ENCODE measurements around the gene CENPS. TPM values are rescaled to one million over a fixed set of nuclear protein-coding genes. Genes with fewer than 3 reads are reported as not detected.
"Not testable (repeated sequence)": the region's sequence is repeated elsewhere in the genome, so short reads cannot be mapped to it uniquely, and the experiment has no call there.

CENPS gene
- total RNA-seq, 1 donor, result 17.4 TPM

- H3K4me2 ChIP-seq (ENCODE audit: insufficient read depth, low read length), result no peak overlapping the region
- H3K79me2 ChIP-seq (ENCODE audit: insufficient read depth, low read length), result peaks cover 30% of the 10 kb centered on the region
- H3K27me3 ChIP-seq (ENCODE audit: insufficient read depth, low read length), result no peaks in the 10 kb centered on the region
- peak overlapping the region; percentile 91 for H3K27ac ChIP-seq (ENCODE audit: low read depth, low read length)
- H4K20me1 ChIP-seq (ENCODE audit: insufficient read depth, low read length), result peaks cover 7% of the 10 kb centered on the region
- no peak overlapping the region for H3K4me3 ChIP-seq (ENCODE audit: insufficient read depth, low read length)
- no peak overlapping the region for H2AFZ ChIP-seq (ENCODE audit: low read length)
- H3K36me3 ChIP-seq (ENCODE audit: insufficient read depth, low read length), result peaks cover 43% of the 10 kb centered on the region
- no peak for DNase-seq (ENCODE audit: insufficient read length, low spot score, missing footprints)
- no peaks in the 10 kb centered on the region for H3K9me3 ChIP-seq (ENCODE audit: low read depth, low read length)
- no peak for TF ChIP-seq CTCF (IDR thresholded peaks at IDR 0.05; ENCODE audit: extremely low read depth, low read depth, low read length)
- peaks cover 29% of the 10 kb centered on the region for H3K4me1 ChIP-seq (ENCODE audit: insufficient read depth, low read length)
These were observed 27.4 kb upstream of the CENPS start for GRCh38 chr1:10402729-10403274.

GRCh38 chr1:10407201-10407600 lies 23.0 kb upstream of the CENPS start:
- no peak overlapping the region for H3K27ac ChIP-seq (ENCODE audit: low read depth, low read length)
- H3K4me3 ChIP-seq (ENCODE audit: insufficient read depth, low read length), result no peak overlapping the region
- peaks cover 2% of the 10 kb centered on the region for H4K20me1 ChIP-seq (ENCODE audit: insufficient read depth, low read length)
- H3K9me3 ChIP-seq (ENCODE audit: low read depth, low read length), result no peaks in the 10 kb centered on the region
- DNase-seq (ENCODE audit: insufficient read length, low spot score, missing footprints), result no peak
- no peaks in the 10 kb centered on the region for H3K27me3 ChIP-seq (ENCODE audit: insufficient read depth, low read length)
- no peak overlapping the region for H2AFZ ChIP-seq (ENCODE audit: low read length)
- peaks cover 4% of the 10 kb centered on the region for H3K79me2 ChIP-seq (ENCODE audit: insufficient read depth, low read length)
- H3K4me1 ChIP-seq (ENCODE audit: insufficient read depth, low read length), result peaks cover 15% of the 10 kb centered on the region
- H3K4me2 ChIP-seq (ENCODE audit: insufficient read depth, low read length), result no peak overlapping the region
- no peak for TF ChIP-seq CTCF (IDR thresholded peaks at IDR 0.05; ENCODE audit: extremely low read depth, low read depth, low read length)
- peaks cover 83% of the 10 kb centered on the region for H3K36me3 ChIP-seq (ENCODE audit: insufficient read depth, low read length)

- Histone ChIP-seq H3K9me3 (ENCODE audit: low read depth, low read length) (no peaks in the 10 kb centered on the region), H3K36me3 (ENCODE audit: insufficient read depth, low read length) (peaks cover 86% of the 10 kb centered on the region), H2AFZ (ENCODE audit: low read length) (peak overlapping the region; percentile 4), H3K79me2 (ENCODE audit: insufficient read depth, low read length) (no peaks in the 10 kb centered on the region), H4K20me1 (ENCODE audit: insufficient read depth, low read length) (peaks cover 6% of the 10 kb centered on the region), H3K27me3 (ENCODE audit: insufficient read depth, low read length) (no peaks in the 10 kb centered on the region), H3K4me2 (ENCODE audit: insufficient read depth, low read length) (no peak overlapping the region), H3K4me1 (ENCODE audit: insufficient read depth, low read length) (peaks cover 4% of the 10 kb centered on the region), H3K27ac (ENCODE audit: low read depth, low read length) (peak overlapping the region; percentile 10), H3K4me3 (ENCODE audit: insufficient read depth, low read length) (no peak overlapping the region)
- no peak for TF ChIP-seq CTCF (IDR thresholded peaks at IDR 0.05; ENCODE audit: extremely low read depth, low read depth, low read length)
- no peak for DNase-seq (ENCODE audit: insufficient read length, low spot score, missing footprints)
These were observed 14.9 kb upstream of the CENPS start for GRCh38 chr1:10415211-10415930.

- H4K20me1 ChIP-seq (ENCODE audit: insufficient read depth, low read length); H3K4me3 ChIP-seq (ENCODE audit: insufficient read depth, low read length); DNase-seq (ENCODE audit: insufficient read length, low spot score, missing footprints); H3K4me1 ChIP-seq (ENCODE audit: insufficient read depth, low read length); H3K27me3 ChIP-seq (ENCODE audit: insufficient read depth, low read length); H3K4me2 ChIP-seq (ENCODE audit: insufficient read depth, low read length); H3K9me3 ChIP-seq (ENCODE audit: low read depth, low read length); H2AFZ ChIP-seq (ENCODE audit: low read length); H3K79me2 ChIP-seq (ENCODE audit: insufficient read depth, low read length): not testable (repeated sequence)
- peak overlapping the region; percentile 10 for H3K27ac ChIP-seq (ENCODE audit: low read depth, low read length)
- peaks cover 86% of the 10 kb centered on the region for H3K36me3 ChIP-seq (ENCODE audit: insufficient read depth, low read length)
These were observed 14.3 kb upstream of the CENPS start for GRCh38 chr1:10415967-10416366.

- not testable (repeated sequence) for H3K4me3 ChIP-seq (ENCODE audit: insufficient read depth, low read length); H3K27me3 ChIP-seq (ENCODE audit: insufficient read depth, low read length); H4K20me1 ChIP-seq (ENCODE audit: insufficient read depth, low read length); H3K9me3 ChIP-seq (ENCODE audit: low read depth, low read length); DNase-seq (ENCODE audit: insufficient read length, low spot score, missing footprints); H3K79me2 ChIP-seq (ENCODE audit: insufficient read depth, low read length); H3K4me1 ChIP-seq (ENCODE audit: insufficient read depth, low read length); H2AFZ ChIP-seq (ENCODE audit: low read length); H3K4me2 ChIP-seq (ENCODE audit: insufficient read depth, low read length); H3K27ac ChIP-seq (ENCODE audit: low read depth, low read length)
- H3K36me3 ChIP-seq (ENCODE audit: insufficient read depth, low read length), result peaks cover 66% of the 10 kb centered on the region
These were observed 11.5 kb upstream of the CENPS start for GRCh38 chr1:10418741-10419140.

Measured in osteoblast (primary cell).